Measurements from ENCODE around the gene TMEM121.
A peak's percentile ranks its signal among the peaks of the same experiment; 100 is the strongest.

Gene TMEM121

DNA sequence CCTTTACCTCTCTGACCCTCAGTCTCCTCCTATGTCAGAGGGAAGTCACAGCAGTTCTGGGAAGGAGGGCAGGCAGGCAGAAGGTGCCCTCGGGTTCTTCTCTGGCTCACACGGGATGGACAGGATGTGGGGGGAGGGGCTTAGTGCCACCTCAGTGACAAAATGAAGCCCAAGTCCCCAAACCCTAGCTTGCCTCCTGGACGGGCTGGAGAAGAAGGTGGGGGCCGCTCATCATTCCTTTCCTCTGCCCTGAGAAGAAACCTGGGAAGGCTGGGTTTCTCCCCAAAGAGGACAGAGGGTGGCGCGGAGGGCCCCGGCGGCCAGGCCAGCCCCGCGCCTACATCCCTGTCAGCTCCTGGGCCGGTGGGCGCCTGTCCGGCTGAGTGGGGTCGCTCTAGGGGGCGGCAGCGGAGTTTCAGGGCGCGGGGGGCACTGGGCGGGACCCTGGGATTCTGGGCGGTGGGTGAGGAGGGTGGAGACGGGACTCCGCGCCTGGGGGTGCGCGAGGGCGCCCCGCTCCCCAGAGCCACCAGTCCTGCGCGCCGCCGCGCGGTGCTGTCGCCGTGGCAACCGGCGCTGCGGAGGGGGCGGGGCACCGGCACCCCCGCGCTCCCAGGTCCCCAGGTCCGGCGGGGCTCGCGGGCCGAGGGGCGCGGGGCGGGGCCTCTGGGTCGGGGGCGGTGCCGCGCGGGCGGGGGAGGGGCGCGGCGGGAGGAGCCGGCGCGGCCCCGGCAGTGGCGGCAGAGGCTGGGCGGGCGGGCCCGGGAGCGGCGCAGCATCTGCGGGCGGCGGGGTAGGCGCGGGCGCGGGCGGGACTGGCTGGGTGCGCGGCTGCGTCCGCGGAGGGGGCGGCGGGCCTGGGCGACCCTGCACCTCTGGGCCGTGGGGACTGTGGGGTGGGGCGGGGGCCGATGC lies at the start of gene TMEM121:
Gene TMEM121, plus strand, starts transcription at position 723 of the 915 bp plus-strand sequence. CDS start 2,252 bp downstream, outside the sequence.
- DNase-seq: peak; percentile 50

DNA sequence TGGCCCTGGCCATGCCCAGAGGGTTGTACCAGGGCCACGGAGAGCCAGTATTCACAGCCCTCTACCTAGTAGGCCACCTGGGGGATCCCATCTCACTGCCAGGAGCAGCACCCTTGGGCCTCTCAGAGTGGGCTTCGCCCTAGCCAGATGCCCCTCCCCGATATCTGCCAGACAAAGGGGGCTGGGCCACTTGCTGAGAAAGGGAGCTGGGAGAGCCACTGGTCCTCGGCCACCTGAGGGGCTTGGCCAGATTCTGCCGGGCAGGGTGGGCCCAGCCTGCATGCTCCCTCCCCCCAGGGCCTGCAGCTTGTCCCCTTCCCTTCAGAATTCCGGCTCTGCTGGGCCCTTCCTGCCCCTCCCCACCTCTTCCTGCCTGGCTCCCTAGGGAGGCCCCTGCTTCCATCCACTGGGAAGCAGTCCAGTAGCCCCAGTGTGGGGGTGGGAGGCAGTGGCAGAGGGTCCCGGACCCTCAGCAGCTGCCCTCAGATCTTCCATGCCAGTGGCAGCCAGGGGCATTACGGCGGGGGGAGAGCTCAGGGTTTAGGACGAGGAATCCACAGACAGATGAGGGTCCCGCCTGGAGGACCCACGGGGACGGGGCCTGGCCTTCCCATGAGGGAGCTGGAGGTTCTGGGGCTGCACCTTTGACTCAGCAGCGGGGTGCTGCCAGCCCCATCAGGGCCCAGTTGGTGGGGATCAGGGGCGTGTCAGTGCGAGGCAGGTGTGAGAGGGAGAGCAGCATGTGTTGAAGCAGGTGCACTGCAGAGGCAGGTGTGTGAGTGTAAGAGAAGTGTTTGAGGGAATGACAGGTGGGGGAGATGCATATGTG lies 49.3 kb upstream of the TMEM121 start:
- no peak for DNase-seq

DNA sequence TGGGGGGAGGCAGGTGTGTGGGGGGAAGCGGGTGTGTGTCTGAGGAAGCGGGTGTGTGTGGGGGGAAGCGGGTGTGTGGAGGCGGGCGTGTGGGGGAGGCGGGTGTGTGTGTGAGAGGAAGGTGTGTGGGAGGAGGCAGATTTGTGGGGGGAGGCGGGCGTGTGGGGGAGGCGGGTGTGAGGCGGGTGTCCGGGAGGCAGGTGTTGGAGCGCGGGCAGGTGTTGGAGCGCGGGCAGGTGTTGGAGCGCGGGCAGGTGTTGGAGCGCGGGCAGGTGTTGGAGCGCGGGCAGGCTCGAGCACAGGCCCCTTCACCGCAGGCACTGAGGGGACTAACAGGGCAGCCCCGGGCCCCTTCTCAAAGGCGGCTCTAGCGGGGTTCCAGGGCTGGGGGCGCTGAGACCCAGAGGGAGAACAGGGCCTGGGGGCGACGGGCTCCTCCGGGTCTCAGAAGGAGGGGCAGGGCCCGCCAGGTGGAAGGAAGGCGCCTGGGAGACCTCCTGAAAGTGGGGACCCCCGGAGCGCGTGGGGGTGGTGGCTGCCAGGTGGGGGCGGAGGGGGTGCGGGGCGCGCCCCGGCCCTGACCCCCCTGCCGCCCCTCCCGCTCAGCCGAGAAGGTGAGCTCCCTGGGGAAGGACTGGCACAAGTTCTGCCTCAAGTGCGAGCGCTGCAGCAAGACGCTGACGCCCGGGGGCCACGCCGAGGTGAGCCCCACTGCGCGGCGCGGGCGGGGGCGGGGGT lies 48.6 kb upstream of the TMEM121 start:
- peak; percentile 87 for DNase-seq

DNA sequence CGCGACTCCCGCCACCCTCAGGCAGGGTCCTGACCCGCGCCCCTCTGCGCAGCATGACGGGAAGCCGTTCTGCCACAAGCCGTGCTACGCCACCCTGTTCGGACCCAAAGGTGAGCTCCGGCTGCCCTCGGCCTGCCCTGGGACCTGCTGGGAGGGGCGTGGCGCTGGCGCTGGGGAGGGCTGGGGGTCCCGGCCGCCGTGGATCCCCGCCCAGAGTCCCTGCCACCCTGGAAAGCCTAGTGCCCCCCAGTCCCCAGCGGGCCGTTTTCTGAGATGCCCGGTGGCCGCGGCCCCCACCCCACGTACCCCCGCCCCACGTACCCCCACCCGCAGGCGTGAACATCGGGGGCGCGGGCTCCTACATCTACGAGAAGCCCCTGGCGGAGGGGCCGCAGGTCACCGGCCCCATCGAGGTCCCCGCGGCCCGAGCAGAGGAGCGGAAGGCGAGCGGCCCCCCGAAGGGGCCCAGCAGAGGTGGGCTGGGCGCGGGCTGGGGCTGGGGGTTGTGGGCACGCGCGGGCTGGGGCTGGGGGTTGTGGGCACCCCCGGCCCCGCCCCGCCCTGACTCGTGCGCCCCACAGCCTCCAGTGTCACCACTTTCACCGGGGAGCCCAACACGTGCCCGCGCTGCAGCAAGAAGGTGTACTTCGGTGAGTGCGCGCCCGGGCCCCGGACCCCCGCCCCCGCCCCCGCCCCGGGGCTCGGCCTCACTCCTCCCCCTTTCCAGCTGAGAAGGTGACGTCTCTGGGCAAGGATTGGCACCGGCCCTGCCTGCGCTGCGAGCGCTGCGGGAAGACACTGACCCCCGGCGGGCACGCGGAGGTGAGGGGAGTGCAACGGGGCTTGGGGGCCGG lies 47.8 kb upstream of the TMEM121 start:
- DNase-seq: peak; percentile 60

DNA sequence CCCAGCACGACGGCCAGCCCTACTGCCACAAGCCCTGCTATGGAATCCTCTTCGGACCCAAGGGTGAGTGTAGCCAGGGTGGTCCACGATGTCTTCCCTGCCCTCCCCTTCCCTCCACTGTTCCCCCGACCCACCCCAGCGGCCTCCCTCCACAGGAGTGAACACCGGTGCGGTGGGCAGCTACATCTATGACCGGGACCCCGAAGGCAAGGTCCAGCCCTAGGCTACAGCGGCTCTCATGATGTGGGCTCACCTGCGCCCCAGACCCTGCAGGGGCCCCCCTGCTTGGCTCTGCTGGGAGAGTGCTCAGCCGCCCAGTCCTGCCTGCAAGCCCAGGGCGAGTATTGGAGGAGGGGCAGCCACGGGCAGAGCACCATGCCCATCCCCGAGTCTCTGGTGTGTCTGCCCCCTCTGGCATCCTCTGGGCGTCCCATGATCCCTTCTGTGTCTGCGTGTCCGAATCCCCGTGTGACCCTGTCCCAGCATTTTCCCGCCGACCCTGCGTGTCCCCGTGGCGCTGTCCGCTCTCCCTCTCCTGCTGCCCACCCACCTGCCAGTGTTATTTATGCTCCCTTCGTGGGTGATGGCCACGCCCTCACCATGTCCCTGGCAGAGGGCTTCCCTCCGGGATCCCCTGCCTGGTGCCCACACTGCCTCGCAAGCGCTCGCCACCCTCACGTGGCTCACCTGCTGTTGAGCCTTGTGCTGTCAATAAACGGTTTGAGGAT lies 46.8 kb upstream of the TMEM121 start:
- peak; percentile 30 for DNase-seq

DNA sequence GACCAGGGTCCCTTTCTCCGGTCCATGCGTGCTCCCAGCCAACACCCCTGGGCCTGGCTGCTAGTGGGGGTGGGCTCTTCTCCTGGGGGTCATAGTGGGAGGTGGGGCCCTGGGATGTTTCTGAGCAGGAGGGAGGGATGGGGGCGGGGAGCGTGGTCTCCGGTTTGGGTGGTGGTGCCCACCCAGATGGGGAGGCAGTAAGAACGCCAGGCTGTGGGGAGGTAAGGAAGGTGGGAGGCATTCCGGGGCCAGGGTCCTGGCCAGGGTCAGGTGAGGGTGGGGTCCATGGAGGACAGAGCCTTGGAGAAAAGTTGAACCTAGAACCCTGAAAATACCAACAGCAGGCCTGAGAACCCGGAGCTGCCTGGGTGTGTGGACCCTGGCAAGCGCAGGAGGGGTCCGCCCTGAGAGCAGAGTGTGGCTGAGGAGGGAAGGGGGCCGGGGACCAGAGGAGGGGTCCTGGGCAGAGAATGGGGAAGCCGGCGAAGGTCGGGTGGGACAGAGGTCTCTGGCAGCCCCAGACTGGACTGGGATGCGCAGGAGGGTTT lies 46.1 kb upstream of the TMEM121 start:
- DNase-seq: no peak

DNA sequence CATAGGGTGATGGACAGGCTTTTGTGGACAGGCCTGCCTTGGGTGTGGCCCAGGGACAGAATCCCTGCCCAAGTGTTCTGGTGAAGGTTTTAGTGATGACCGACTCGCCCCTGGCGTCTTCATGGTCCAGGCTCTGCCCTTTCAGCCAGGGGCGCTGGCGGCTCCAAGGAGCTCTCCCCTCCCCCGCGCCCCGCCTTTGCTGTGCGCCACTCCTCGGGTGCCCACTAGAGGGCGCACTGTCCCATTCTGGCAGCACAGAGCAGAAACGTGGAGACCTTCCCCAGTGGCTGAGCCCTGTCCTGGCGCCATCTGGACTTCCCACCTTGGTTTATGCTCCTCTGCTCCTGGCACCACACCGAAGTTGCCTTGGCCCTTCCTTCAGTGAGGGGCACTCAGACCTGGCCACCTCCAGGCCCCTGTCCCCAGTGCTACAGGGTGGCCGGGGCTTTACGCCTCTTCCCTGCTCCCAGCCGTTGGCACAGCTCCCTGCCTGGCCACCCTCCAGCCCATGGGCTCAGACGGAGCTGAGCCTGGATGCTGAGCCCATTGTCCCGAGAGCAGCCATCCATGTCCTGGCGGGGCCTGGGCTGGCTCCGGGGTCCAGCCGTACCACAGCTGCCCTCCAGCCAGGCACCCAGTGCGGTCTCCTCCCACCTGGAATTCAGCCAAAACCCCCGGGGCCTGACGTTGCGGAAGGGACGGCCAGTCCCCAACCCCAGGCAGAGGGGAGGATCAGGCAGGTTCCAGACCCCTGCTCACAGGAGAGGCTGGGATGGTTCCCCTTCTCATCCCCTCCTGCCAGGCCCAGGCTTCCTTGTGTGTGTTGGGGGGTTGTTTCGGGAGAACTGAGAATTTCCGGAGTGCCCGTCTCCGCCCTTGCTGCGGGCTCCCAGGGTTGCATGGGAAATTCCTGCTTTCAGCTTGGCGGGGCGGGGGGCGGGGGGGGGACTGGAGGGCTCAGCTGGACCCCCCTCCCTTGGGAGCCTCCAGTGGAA lies 45.3 kb upstream of the TMEM121 start:
- peak; percentile 91 for DNase-seq

DNA sequence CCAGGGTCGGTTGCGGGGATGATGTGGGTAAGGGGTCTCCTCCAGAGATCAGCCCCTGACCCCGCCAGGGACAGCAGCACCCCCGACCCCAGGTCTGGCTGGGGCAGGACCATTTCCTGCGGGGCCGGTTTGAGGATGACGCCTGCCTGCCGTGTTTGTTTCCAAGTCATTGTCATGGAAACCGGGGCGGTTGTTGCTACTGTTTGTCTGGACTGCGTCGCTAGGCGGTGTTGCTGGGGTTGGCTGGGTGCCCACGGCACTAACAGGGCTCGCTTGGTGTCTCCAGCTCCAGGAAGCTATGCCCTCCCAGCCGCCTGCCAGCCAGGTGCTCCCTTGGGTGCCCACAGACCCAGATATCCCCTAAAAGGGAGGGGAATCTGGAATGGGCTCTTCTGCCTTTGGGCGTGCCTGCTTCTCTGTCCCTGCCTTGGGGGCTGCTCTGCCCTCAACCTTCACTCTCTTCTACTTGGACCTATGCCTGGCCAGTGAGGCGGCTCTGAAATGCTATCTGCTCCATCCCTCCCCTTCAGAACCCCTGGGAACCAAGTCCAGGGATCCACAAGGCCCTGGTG lies 44.4 kb upstream of the TMEM121 start:
- DNase-seq: peak; percentile 96

DNA sequence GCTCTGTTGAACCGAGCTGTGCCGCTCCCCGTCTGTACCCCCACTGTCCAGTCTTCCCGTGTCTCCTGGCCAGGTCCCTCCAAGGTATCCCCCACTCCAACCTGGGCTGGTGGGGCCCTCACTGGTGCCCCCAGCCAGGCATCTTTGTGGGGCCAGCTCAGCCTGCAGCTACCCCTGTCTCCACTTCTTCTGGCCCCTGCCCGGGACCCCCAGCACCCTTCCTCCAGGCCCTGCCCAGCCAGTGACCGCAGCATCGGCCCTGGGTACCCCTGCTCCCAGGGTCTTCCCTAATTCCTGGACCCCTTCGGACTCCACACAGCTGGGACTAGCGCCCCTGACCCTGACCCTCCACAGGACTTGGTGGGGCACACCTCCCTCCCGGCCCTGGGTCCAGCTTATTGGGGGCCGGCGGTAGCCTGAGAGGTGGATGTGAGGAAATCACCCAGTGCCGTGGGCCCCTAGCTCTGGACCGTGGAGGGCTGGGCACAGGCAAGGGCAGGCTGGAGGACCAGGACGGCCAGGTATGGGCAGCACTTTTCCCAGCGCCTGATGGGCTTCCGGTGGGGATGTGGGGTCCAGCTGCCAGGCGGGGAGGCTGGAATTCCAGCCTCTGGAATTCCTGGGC lies 43.8 kb upstream of the TMEM121 start:
- no peak for DNase-seq

DNA sequence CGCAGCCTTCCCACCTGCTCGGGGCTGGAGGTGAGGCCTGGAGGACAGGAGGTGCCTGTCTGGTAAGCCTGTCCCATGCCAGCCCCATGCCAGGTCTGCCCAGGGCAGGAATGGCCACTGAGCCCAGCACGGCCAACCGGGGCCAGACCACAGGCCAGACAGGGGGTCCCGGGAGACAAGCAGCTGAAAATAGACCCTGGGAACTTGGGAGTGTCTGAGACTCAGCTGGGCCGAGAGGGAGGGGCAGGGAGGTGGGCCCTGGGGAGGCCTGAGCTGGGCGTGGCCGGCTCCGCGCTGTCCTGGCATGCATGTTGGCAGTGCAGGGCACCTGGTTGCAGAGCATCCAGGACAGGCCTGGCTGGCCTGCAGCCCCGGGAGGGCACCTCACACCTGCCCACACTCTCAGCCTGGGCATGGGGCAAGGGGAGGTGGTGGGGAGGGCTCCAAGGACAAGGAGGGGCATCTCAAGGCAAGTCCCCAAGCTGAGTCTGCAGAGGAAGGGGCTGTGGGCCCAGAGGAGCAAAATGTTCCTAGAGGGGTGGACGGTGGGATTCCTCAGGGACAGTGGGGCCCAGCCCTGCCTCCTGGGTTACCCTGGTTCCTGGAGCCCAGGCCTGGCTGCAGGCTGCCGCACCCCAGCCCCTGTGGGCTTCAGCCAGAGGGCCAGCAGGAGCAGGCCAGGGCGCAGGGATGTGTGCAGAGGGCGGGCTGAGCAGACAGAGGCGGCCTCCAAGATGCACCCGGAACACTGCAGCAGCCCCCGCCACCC lies 42.9 kb upstream of the TMEM121 start:
- DNase-seq: no peak

DNA sequence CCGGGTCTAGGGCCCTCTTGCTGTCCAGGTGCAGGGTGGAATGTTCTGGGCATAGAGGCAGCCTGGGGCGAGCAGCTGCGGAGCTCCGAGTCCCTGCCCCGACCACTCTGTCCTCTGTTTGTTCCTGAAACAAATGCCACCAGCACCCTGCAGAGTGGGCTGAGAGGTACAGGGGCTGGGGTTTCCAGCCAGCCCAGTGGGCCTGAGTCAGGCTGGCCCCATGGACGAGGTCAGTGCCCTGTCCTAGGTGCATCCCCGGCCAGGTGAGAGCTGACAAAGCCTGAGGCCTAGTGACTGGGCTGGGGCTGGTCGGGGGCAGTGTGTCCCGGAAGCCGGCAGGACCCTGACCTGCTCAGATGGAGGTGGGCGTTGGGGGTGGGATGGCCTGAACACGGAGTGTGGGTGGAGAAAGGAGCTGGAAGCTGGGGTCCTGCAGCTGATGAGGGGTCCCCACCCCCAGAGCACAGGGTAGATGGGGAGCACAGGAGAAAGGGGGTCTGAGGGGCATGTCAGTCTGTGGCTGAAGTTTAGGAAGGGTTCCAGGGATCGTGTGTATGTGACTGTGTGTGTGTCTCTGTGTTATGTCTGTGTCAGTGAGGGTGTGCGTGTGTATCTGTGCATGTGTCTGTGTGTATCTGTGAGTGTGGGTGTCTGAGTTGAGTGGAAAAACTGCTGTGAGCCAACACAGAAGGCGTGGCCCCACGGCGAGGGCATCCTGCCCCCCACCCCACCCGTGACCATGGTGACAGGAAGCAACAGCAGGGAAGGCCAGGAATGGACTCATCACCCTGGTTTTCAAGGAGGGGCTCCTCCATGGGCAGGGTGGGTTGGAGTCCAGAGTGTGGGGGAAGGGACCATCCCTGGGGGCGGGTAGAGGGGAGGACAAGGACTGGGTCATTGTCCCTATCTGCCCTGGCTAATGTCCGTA lies 42.0 kb upstream of the TMEM121 start:
- peak; percentile 75 for DNase-seq

DNA sequence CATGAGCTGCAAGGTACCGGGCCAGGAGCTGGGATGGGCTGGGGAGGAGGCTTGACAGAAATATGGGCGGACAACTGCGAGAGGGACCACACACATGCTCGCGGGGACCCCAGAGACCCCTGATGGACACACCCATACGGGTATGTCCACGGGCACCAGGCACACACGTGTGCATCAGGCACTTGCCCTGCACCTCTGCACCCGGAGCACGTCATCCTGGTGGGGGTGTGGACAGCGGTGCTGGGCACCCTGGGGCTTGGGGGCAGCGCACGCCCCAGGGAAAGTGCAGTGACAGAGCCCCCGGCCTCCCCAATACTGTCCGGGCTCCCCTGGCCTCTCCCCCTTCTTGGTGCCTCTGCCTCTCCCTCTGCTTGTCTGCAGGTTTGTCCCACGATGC lies 41.4 kb upstream of the TMEM121 start:
- no peak for DNase-seq

DNA sequence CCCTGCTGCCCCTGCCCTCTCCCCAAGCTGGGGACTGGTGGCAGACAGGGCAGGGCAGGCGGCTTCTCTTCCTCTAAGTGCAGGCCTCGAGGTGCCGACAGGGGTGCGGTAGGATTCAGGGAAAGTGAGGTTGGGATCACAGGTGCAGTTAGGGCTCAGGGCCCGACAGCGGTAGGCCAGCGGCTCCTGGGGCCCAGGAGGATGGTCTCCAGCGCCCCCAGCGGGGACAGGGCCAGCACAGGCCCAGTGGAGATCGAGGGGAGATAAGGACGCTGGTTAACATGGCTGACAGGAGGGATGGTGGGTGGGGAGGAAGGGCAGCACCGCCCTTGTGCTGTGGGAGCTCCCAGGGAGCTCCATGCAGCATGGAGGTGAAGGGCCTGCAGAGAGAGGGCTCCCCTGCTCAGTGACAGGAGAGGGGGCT lies 40.6 kb upstream of the TMEM121 start:
- peak; percentile 66 for DNase-seq

DNA sequence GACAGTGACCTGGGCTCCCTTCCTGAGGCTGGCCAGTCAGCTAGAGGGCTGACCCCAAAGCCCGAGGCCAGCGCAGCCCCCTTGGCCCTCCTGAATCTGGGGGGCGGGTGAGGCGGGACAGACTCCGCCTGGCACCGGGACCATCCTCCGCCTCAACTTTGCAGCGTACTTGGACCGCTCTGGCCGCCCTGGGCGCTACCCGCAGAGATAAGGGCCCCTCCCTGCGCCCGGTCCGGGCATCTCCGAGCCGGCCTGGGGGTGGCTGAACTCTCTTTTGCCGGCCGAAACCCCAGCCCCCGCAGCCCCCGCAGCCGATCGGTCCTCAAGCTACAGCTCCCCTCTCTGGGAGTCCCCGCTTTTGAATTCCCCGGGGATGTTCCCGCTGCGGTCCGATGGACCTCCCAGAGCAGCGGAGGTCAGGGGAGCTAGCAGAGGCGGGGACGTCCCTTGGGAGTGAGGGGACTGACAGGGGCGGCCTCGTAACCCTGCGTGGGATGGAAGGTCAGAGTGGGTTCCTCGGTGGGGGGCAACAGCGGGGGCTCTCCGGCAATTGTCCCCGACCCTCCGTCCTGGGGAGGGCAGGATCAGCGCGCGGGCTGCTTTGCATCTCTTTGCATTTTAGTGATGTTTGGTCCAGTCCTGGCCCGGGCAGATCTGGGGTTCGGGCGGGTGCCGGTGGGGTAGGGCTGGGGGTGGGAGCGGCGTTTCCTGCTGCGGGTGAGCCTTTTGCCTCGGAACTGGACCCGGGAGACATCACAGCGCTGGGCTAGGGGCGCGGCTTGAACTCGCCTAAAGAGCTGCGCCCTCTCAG lies 40.0 kb upstream of the TMEM121 start, which contains the start of gene CRIP1:
Gene CRIP1, plus strand, starts transcription at position 724 of the 811 bp plus-strand sequence. CDS start 374 bp downstream, outside the sequence.
- DNase-seq: no peak

DNA sequence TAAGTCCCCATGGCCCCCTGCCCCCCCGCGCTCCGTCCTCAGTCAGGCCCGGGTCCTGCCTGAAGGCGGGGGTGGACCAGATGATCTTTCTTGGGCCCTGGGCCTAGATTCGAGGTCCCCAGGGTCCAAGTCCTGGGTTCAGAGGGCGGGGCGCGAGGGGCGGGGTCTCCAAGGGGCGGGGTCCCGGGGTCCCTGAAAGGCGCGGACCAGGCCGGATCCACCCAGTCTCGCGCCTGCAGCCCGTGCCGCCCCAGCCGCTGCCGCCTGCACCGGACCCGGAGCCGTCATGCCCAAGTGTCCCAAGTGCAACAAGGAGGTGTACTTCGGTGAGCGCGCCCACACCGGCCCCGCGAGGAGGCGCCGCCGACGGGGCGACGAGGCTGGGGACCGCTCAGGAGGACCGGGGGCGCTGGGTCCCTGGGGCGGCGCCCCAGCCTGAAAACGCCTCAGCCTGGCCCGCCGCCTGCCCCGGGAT lies 39.4 kb upstream of the TMEM121 start:
- DNase-seq: peak; percentile 75
